GM21717 (cell line): Measurements from ENCODE around the gene REEP3.

ENCODE experiments used
- ATAC-seq: cut with Tn5 transposase; IDR thresholded peaks from one replicate; pipeline ENCODE4 v1.9.1; 2021; ENCODE audit warnings: mild to moderate bottlenecking, moderate library complexity; ENCODE audit not compliant: unreplicated experiment

REEP3 gene

DNA sequence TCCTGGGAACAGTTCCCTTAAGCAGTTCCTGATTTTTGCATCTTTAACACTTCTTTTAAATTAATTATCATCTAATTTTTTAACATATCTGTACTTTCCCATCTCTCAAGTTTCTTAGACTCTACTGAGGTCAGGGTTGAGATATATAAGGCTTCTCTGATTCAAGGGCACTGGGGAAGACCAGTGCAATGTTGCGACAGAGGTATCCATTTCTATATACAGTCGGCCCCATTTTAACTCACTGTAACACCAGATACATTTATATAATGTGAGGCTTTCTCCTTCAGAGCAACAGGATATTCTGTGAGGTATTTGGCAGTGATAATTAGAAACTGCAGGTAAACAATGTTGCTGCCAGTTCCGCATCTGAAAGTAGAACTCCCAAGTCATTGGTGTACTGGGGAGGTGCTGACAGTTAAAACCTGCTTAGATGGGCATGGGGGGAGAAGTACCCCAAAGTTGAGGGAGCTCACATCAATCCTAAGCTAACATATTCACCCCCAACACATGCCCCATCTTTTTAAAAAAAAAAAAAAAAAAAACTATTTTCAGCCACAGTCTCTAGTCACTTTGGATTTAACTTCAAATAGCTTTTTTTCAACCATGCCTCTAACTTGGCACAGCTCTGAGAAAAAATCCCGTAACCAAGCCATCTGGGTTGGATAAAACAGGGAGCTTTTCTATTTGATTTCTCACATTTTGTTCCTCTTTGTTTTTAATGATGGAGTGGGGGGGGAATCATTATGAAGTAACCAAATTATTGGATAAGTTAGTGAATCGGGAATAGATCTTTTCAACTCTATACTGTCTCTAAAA lies 62.9 kb downstream of the REEP3 start:
- no peak for ATAC-seq

- ATAC-seq = no peak
Measured at GRCh38 chr10:63584725-63585035, 63.5 kb downstream of the REEP3 start.

- no peak for ATAC-seq
Measured at GRCh38 chr10:63585041-63585440, 63.8 kb downstream of the REEP3 start.

- no peak for ATAC-seq
Measured at GRCh38 chr10:63586043-63586442, 64.8 kb downstream of the REEP3 start.

GRCh38 chr10:63587191-63587590 lies 66.0 kb downstream of the REEP3 start:
- ATAC-seq = no peak

- no peak for ATAC-seq
Measured at GRCh38 chr10:63588436-63589167, 67.4 kb downstream of the REEP3 start.

- no peak for ATAC-seq
Measured at GRCh38 chr10:63591600-63592379, 70.6 kb downstream of the REEP3 start.

- no peak for ATAC-seq
Measured at GRCh38 chr10:63593576-63593975, 72.4 kb downstream of the REEP3 start.

GRCh38 chr10:63595072-63595471 lies 73.9 kb downstream of the REEP3 start:
- no peak for ATAC-seq

DNA sequence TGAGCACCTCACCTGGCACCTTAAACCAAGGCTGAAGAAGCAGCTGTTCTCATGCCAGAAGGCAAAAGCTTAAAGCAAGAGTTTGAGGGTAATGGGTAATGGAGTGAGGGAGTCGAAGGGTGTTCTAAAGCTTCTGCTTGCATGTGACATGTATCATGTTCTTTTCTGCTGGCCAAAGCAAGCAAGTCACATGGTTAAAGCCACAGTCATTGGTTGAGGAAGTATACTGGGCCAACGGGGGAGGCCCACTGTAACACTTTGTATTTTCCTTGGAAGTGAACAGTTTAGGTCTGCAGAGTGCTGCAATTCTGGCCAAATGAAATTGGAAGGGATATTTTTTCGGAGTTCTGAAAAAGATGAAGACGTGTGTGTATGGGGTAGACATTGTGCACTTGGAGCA lies 75.7 kb downstream of the REEP3 start:
- no peak for ATAC-seq

DNA sequence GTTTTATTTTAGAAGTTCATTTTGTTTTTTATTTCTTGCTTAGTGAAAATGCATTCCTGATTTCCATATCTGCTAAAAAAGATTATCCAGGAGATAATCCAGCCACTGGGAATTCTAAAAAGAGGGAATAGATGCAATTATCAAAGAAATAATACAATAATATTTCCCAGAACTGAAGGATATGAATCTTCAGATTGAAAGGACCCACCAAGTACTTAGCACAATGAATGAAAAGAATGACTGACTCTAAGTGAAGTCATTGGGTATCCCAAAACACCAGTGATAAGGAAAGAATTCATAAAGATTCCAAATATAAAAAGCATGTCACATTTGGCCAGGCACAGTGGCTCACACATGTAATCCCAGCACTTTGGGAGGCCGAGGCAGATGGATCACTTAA lies 79.3 kb downstream of the REEP3 start:
- no peak for ATAC-seq

DNA sequence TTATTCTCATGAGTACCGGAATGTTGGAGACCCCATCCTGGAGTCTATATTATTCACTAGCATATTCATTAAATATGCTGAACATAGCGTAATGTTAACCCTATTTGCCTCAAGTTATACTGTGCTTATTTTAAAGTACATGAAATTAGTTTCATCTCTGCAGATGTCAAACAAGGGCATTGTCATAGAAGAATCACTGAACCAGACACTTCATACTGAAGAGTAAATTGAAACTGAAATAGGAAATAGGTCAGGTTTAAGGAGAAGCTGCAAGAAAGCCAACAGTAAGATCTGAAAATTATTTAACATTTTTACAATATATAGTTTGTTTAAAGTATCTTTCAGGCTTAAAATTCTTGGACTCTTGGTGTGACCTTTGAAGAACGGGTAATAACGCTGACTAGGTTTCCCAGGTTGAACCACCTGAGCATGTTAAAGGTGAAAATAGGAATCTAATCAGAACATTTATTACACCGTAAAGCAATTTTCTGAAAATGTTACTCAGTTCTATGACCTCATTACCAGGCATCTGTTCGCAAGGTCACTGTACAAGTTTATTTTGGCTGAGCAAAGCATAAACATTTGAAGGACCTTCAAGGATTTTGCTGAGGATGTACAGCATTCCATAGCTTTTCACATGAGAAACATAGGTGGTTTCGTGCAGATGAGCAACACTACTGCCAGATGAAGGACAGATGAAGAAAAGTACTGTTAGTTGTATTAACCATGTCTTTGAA lies 82.7 kb downstream of the REEP3 start:
- ATAC-seq = peak; percentile 79

DNA sequence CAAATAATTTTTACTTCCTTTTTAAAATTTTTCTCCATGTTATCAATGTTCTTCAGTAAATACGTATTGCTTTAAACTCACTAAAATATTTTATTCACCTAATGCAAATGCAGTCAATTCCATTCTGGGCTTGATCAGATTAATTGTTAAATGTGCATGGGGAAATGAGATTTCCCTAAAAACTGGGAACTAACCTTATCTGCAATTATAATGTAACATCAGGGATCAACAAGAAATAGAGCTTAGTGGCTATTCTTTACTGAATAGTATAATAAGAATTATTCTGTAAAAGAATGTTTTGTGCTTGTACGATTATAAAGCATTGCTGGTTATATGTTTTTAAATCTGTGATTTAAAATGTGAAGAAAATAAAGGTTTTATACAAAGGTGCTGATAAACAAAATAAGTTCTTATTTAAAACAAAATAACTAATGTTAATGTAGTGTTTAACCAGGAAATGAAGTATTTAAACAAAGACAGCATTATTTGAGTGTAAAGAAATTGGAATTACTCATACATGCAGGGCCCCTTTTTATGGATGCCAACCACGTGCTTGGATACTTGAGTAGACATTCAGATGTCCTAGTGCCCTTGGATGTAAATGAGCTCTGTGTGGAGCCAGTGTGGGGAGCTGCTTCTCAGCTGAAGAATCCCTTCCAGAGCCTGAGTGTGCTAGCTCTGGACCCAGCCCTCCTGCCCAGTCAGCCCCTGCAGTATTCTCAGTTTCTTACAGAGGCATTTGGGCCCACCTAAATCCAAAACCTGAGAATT lies 84.2 kb downstream of the REEP3 start:
- ATAC-seq = no peak

DNA sequence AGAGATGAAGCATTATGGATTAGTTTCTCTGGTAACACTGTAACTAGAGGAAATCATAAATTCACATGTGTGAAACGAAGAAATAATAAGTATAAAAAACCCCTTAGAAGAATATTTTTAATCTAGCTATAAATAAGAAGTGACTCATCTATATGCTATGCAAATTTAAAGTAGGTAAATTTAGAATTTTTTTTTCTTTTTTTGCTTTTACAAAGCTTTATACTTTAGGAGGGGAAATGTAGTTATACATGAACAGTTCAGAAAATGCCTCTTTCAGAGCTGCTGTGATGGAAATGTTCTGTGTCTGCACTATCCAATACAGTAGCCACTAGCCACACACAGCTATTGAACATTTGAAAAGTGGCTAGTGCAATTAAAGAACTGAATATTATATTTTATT lies 87.3 kb downstream of the REEP3 start:
- no peak for ATAC-seq

- ATAC-seq = no peak
Measured at GRCh38 chr10:63611078-63611477, 89.9 kb downstream of the REEP3 start.

DNA sequence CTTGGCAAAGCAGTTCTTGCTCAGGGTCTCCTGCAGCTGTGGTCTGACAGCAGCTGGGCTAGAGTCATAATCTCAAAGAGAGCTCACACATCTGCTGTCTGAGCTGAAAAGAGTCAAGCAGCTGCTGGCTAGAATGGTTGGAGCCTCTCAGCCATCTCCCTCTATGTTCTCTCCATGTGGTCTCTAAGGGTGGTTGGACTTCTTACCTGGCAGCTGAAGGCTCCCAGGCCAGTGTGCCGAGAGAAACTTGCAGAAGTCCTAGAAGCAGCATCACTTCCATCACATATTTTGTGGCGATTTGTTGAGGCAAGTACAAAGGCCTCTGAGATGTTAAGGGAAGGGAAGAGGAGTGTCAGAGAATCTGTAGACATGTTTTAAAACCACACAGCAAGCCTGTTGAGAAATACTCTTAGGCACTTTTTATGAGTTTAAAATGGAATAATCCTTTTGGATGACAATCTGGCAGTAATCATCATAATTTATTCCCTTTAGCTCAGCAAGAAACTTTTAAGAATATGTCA lies 93.2 kb downstream of the REEP3 start:
- no peak for ATAC-seq

GRCh38 chr10:63618552-63618951 lies 97.4 kb downstream of the REEP3 start:
- no peak for ATAC-seq

GRCh38 chr10:63619426-63619825 lies 98.2 kb downstream of the REEP3 start:
- ATAC-seq = no peak

- ATAC-seq = no peak
Measured at GRCh38 chr10:63622097-63622496, 100.9 kb downstream of the REEP3 start.

GRCh38 chr10:63624701-63625100 lies 103.5 kb downstream of the REEP3 start:
- ATAC-seq = no peak
